Esophagus squamous epithelium (tissue), 5 donors: Measurements from ENCODE around the gene CMTM2. TPM values are rescaled to one million over a fixed set of nuclear protein-coding genes. Genes with fewer than 3 reads are reported as not detected.
"Not testable (repeated sequence)": the region's sequence is repeated elsewhere in the genome, so short reads cannot be mapped to it uniquely, and the experiment has no call there.

Experiments
- DNase-seq: peaks from one replicate; lab custom pipeline; 2025; lab: John Stamatoyannopoulos, UW
- H3K27ac ChIP-seq, 4 donors: fragments of 200-600 bp; sonication (generic); one replicate each; pipeline ENCODE4 v1.5.1; 2016 to 2019; ENCODE audit warnings: mild to moderate bottlenecking in 1 of 4
- H3K27me3 ChIP-seq, 4 donors: fragments of 200-600 bp; sonication (generic); 1 replicate in 3 of 4; 2 replicates in 1 of 4; pipeline versions ENCODE4 v1.5.1 to v1.6.0; 2017 to 2021; ENCODE audit warnings: antibody characterized with exemption in 1 of 4
- H3K36me3 ChIP-seq, 3 donors: fragments of 200-600 bp; sonication (generic); one replicate each; pipeline ENCODE4 v1.5.1; 2016 to 2019
- H3K4me1 ChIP-seq, 3 donors: fragments of 200-600 bp; sonication (generic); one replicate each; pipeline ENCODE4 v1.5.1; 2017 to 2019
- H3K4me3 ChIP-seq, 4 donors: fragments of 200-600 bp; sonication (generic); 1 replicate in 3 of 4; 2 replicates in 1 of 4; pipeline ENCODE4 v1.5.1; 2016 to 2019; ENCODE audit warnings: mild to moderate bottlenecking in 2 of 4, moderate library complexity in 1 of 4
- H3K9me3 ChIP-seq, 3 donors: fragments of 200-600 bp; sonication (generic); one replicate each; pipeline ENCODE4 v1.5.1; 2016 to 2019
- CTCF ChIP-seq, 6 experiments: fragments of 450-650 bp in 4 of 6; fragments of 200-600 bp in 2 of 6; sonication (generic) in 2 of 6; IDR thresholded peaks; one replicate each; pipeline ENCODE4 v1.5.1; 2016 to 2019; ENCODE audit warnings: antibody characterized with exemption in 6 of 6, mild to moderate bottlenecking in 4 of 6, moderate library complexity in 4 of 6
- POLR2A ChIP-seq, 4 donors: fragments of 450-650 bp; IDR thresholded peaks; one replicate each; pipeline ENCODE4 v1.6.1; 2017; ENCODE audit warnings: antibody characterized with exemption in 4 of 4, mild to moderate bottlenecking in 4 of 4, moderate library complexity in 3 of 4
- WGBS, 2 donors: methylation state at CpG; one replicate each; pipeline ENCODE4 v1.1.5; 2018; 5-methylcytosine and 5-hydroxymethylcytosine counted together
- intact Hi-C: fragments of 100-400 bp; cut with DNase I; formaldehyde crosslinking; loops from one replicate; pipeline ENCODE4 v1.15.0; 2022
- total RNA-seq, 4 donors: library from RNA; depleted of rRNA; stranded (reverse); fragments of >200 nt; gene quantifications; one replicate each; pipeline ENCODE4 v1.1.0, GENCODE V29; 2016
- donor health status: DM: yes; HTN: yes; CAD: no.

Gene CMTM2
- total RNA-seq, 4 donors from 2014 or later: not detected

- intact Hi-C loops: no loop called here
- H3K4me3 ChIP-seq: no peak within 1 kb of the TSS
- H3K36me3 ChIP-seq: peaks cover 0 to 53% (median 5%) of the 10 kb centered on the region in 3 donors
- peaks cover 0 to 16% (median 0%) of the 10 kb centered on the region in 3 donors for H3K4me1 ChIP-seq
- no peaks in the 10 kb centered on the region for H3K27me3 ChIP-seq
- WGBS, 2 donors: 91 to 93% methylated on average over 19 to 49 of the region's 54 CpGs
- no peaks in the 10 kb centered on the region for H3K9me3 ChIP-seq
- no peak for DNase-seq
- TF ChIP-seq POLR2A (IDR thresholded peaks at IDR 0.05): no peak
- TF ChIP-seq CTCF (IDR thresholded peaks at IDR 0.05): no peak
- H3K27ac ChIP-seq: no peak within 1 kb of the TSS
These were observed 13.0 kb upstream of the CMTM2 start, which contains the start of gene CMTM1 for GRCh38 chr16:66566051-66566901. Gene CMTM1 (plus strand): TSS chr16:66566439. CDS start chr16:66566514, 75 bp downstream.

GRCh38 chr16:66567270-66567669 lies 12.0 kb upstream of the CMTM2 start:
- intact Hi-C loops, H3K27ac ChIP-seq, DNase-seq, H3K27me3 ChIP-seq, H3K4me3 ChIP-seq, H3K9me3 ChIP-seq: not testable (repeated sequence)
- H3K4me1 ChIP-seq: peaks cover 0 to 16% (median 0%) of the 10 kb centered on the region in 3 donors
- WGBS, 2 donors: 97 to 100% methylated on average over 3 of the region's 3 CpGs
- H3K36me3 ChIP-seq: peaks cover 0 to 44% (median 5%) of the 10 kb centered on the region in 3 donors

- intact Hi-C loops: no loop called here
- DNase-seq: no peak
These were observed 10.9 kb upstream of the CMTM2 start for GRCh38 chr16:66568355-66568754.

GRCh38 chr16:66569131-66569530 lies 10.1 kb upstream of the CMTM2 start:
- Histone ChIP-seq H3K36me3 (peaks cover 0 to 33% (median 5%) of the 10 kb centered on the region in 3 donors), H3K4me1 (peaks cover 0 to 16% (median 0%) of the 10 kb centered on the region in 3 donors), H3K4me3 (no peak overlapping the region), H3K27ac (no peak overlapping the region), H3K27me3 (no peaks in the 10 kb centered on the region), H3K9me3 (no peaks in the 10 kb centered on the region)
- no peak for DNase-seq
- intact Hi-C loops: no loop called here
- TF ChIP-seq CTCF (IDR thresholded peaks at IDR 0.05) (no peak), POLR2A (IDR thresholded peaks at IDR 0.05) (no peak)
- WGBS, 2 donors: 95% methylated on average over 1 of the region's 1 CpG

More at GRCh38 chr16:66568355-66568754, 10.9 kb upstream of the CMTM2 start:
- Histone ChIP-seq H3K27ac (no peak overlapping the region), H3K27me3 (no peaks in the 10 kb centered on the region), H3K9me3 (no peaks in the 10 kb centered on the region), H3K4me3 (no peak overlapping the region), H3K4me1 (peaks cover 0 to 16% (median 0%) of the 10 kb centered on the region in 3 donors), H3K36me3 (peaks cover 0 to 40% (median 5%) of the 10 kb centered on the region in 3 donors)
- TF ChIP-seq CTCF (IDR thresholded peaks at IDR 0.05): no peak
- no peak for TF ChIP-seq POLR2A (IDR thresholded peaks at IDR 0.05)
- WGBS, 2 donors: 92 to 96% methylated on average over 2 of the region's 2 CpGs

GRCh38 chr16:66569827-66570405 lies 9.3 kb upstream of the CMTM2 start:
- TF ChIP-seq CTCF (IDR thresholded peaks at IDR 0.05) (no peak), POLR2A (IDR thresholded peaks at IDR 0.05) (no peak)
- WGBS, 2 donors: 58 to 61% methylated on average over 3 of the region's 3 CpGs
- Histone ChIP-seq H3K27ac (no peak overlapping the region), H3K36me3 (peaks cover 0 to 25% (median 5%) of the 10 kb centered on the region in 3 donors), H3K4me3 (no peak overlapping the region), H3K4me1 (peaks cover 0 to 16% (median 0%) of the 10 kb centered on the region in 3 donors), H3K9me3 (no peaks in the 10 kb centered on the region), H3K27me3 (no peaks in the 10 kb centered on the region)
- DNase-seq: no peak
- intact Hi-C loops: no loop called here
